GM19397 (cell line): ENCODE results near the gene DNAAF1.
"Not testable (repeated sequence)": the region's sequence is repeated elsewhere in the genome, so short reads cannot be mapped to it uniquely, and the experiment has no call there.

Experiments used
- ATAC-seq: cut with Tn5 transposase; IDR thresholded peaks from one replicate; pipeline ENCODE4 v1.9.1; 2021; ENCODE audit warnings: mild to moderate bottlenecking, moderate library complexity; ENCODE audit not compliant: unreplicated experiment

The DNAAF1 gene

GRCh38 chr16:84205123-84205522, 60.0 kb downstream of the DNAAF1 start:
- not testable (repeated sequence) for ATAC-seq

- no peak for ATAC-seq
Measured at GRCh38 chr16:84205976-84206691, 61.0 kb downstream of the DNAAF1 start.

GRCh38 chr16:84207251-84207650, 62.1 kb downstream of the DNAAF1 start:
- ATAC-seq: no peak

- no peak for ATAC-seq
Measured at GRCh38 chr16:84207879-84208278, 62.8 kb downstream of the DNAAF1 start.

- no peak for ATAC-seq
Measured at GRCh38 chr16:84209989-84210388, 64.9 kb downstream of the DNAAF1 start.

- no peak for ATAC-seq
Measured at GRCh38 chr16:84212154-84212553, 67.0 kb downstream of the DNAAF1 start.

- ATAC-seq: no peak
Measured at GRCh38 chr16:84212631-84213030, 67.5 kb downstream of the DNAAF1 start.

GRCh38 chr16:84214451-84215066, 69.5 kb downstream of the DNAAF1 start:
- no peak for ATAC-seq

GRCh38 chr16:84215531-84215930, 70.4 kb downstream of the DNAAF1 start:
- ATAC-seq: no peak

GRCh38 chr16:84216144-84216543, 71.0 kb downstream of the DNAAF1 start:
- ATAC-seq: not testable (repeated sequence)

- ATAC-seq: no peak
Measured at GRCh38 chr16:84218176-84218823, 73.2 kb downstream of the DNAAF1 start.

GRCh38 chr16:84218956-84219355, 73.8 kb downstream of the DNAAF1 start:
- ATAC-seq: no peak

- no peak for ATAC-seq
Measured at GRCh38 chr16:84220851-84221250, 75.7 kb downstream of the DNAAF1 start.

- ATAC-seq: no peak
Measured at GRCh38 chr16:84223456-84223855, 78.3 kb downstream of the DNAAF1 start.

GRCh38 chr16:84224554-84224953, 79.4 kb downstream of the DNAAF1 start:
- ATAC-seq: no peak

GRCh38 chr16:84225126-84225525, 80.0 kb downstream of the DNAAF1 start:
- no peak for ATAC-seq

GRCh38 chr16:84225571-84225970, 80.5 kb downstream of the DNAAF1 start:
- no peak for ATAC-seq

- no peak for ATAC-seq
Measured at GRCh38 chr16:84226026-84226425, 80.9 kb downstream of the DNAAF1 start.
